Epithelial cell of esophagus (primary cell): ENCODE data around the gene OR1I1.

ENCODE experiments used
- DNase-seq: peaks from one replicate; pipeline ENCODE4 v3.0.0; 2010; ENCODE audit warnings: low read depth
- H3K4me3 ChIP-seq: 2 replicates; pipeline ENCODE4 v1.5.1; 2011; ENCODE audit warnings: mild to moderate bottlenecking, low read length, control low read depth
- TF ChIP-seq, protein P1 (sequence below): IDR thresholded peaks from 2 replicates; pipeline ENCODE4 v1.5.1; 2011; ENCODE audit warnings: low read depth, mild to moderate bottlenecking, low read length, control low read depth, inconsistent platforms; ENCODE audit not compliant: insufficient read depth; ENCODE audit errors: missing control alignments

The OR1I1 gene

DNA sequence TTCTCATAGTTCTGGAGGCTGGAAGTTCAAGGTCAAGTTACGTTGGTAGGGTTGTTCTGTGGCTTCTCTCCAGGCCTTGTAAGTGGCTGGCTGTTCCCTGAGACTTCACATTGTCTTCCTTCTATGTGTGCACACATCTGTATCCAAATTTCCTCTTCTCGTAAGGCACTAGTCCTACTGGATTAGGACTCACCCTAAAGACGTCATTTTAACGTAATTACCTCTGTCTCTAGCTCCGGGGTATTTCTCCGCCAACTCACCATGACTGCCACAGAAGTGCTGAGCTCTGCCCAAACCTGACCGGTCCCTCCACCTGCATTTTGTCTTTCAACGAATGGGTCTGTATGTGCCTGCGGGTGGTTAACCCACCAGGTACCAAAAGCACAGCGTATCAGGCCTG, 16.4 kb downstream of the OR1I1 start:
- no peak overlapping the region for H3K4me3 ChIP-seq
- DNase-seq, result peak; percentile 78
- TF ChIP-seq, protein P1, sequence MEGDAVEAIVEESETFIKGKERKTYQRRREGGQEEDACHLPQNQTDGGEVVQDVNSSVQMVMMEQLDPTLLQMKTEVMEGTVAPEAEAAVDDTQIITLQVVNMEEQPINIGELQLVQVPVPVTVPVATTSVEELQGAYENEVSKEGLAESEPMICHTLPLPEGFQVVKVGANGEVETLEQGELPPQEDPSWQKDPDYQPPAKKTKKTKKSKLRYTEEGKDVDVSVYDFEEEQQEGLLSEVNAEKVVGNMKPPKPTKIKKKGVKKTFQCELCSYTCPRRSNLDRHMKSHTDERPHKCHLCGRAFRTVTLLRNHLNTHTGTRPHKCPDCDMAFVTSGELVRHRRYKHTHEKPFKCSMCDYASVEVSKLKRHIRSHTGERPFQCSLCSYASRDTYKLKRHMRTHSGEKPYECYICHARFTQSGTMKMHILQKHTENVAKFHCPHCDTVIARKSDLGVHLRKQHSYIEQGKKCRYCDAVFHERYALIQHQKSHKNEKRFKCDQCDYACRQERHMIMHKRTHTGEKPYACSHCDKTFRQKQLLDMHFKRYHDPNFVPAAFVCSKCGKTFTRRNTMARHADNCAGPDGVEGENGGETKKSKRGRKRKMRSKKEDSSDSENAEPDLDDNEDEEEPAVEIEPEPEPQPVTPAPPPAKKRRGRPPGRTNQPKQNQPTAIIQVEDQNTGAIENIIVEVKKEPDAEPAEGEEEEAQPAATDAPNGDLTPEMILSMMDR, result no peak

DNA sequence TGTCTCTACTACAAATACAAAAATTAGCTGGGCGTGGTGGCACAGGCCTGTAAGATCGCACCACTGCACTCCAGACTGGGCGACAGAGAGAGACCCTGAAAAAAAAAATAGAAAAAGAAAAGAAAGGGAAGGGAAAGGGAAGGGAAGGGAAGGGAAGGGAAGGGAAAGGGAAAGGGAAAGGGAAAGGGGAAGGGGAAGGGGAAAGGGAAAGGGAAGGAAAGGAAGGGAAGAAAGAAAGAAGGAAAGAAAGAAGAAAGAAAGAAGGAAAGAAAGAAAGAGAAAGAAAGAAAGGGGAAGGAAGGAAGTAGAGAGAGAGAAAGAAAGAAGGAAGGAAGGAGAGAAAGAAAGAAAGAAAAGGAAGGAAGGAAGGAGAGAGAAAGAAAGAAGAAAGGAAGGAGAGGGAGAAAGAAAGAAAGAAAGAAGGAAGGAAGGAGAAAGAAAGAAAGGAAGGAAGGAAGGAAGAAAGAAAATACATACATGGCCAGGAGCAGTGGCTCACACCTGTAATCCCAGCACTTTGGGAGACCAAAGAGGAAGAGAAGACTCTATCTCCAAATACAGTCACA, 17.1 kb downstream of the OR1I1 start:
- DNase-seq, result no peak
- no peak overlapping the region for H3K4me3 ChIP-seq
- TF ChIP-seq, protein P1, result no peak

GRCh38 chr19:15101479-15102082, 19.6 kb downstream of the OR1I1 start:
- TF ChIP-seq, protein P1, result peak; percentile 69
- peak; percentile 66 for DNase-seq
- no peak overlapping the region for H3K4me3 ChIP-seq

DNA sequence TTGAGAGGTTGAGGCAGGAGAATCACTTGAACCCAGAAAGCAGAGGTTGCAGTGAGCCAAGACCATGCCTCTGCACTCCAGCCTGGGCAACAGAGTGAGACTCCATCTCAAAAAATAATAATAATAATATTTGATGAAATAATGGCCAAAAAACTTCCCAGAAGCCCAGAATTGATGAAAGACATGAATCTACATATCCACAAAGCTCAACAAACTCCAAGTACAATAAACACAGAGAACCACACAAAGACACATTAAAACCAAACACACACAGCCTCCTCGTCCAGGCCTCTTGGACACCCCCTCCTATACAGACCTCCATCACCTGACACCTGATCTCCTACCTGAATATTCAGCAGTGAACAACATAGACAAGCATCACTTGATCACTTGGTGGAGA, 22.0 kb downstream of the OR1I1 start:
- TF ChIP-seq, protein P1, result no peak
- no peak for DNase-seq

GRCh38 chr19:15104411-15104810, 22.4 kb downstream of the OR1I1 start:
- TF ChIP-seq, protein P1, result no peak
- no peak overlapping the region for H3K4me3 ChIP-seq
- DNase-seq, result no peak

More for the DNA sequence above, 22.0 kb downstream of the OR1I1 start:
- H3K4me3 ChIP-seq, result no peak overlapping the region

DNA sequence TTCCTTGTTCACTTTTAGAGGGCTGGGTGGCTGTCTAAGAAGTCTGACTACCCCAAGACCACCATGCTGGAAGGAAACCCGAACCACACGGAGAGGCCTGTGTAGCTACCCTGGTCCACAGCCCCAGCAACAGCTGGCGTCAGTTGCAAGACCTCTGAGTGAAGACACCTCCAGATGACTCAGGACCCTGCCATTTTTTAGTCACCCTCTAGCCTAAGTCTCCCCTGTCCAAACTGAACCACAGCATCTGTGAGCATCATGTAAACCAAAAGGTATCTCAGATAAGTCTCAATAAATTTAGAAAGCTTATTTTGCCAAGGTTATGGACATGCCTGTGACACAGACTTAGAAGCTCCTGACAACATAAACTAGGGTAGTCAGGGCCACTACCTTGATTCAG, 23.0 kb downstream of the OR1I1 start:
- TF ChIP-seq, protein P1, result no peak
- no peak for DNase-seq
- H3K4me3 ChIP-seq, result no peak overlapping the region
